GM12878 (cell line): ENCODE data around the gene ATG9A. TPM values are rescaled to one million over a fixed set of nuclear protein-coding genes. Genes with fewer than 3 reads are reported as not detected.

ENCODE experiments used
- ATAC-seq: fragments of 200-7000 bp; cut with Tn5 transposase; 3 replicates; pipeline ENCODE4 v1.9.1; 2020; ENCODE audit warnings: mild to moderate bottlenecking, moderate library complexity
- Bru-seq: library from RNA; stranded (reverse); fragments of 400-500 nt; gene quantifications from one replicate; lab custom pipeline; 2021; lab: Mats Ljungman, UMichigan
- BruChase-seq, 2 experiments: library from RNA; stranded (reverse); fragments of 400-500 nt; gene quantifications; one replicate each; lab custom pipeline; 2021; lab: Mats Ljungman, UMichigan
- BruUV-seq: library from RNA; stranded (reverse); fragments of 400-500 nt; replicated peaks from 2 replicates; lab custom pipeline; 2021; lab: Mats Ljungman, UMichigan
- CTCF ChIA-PET: fragments of 300-600 bp; sonication (Branson Sonifier 250); formaldehyde crosslinking; extraction: SDS; loops from one replicate; lab custom pipeline; 2021; ENCODE audit warnings: inconsistent platforms; lab: Yijun Ruan, JAX
- POLR2A ChIA-PET: fragments of 350-600 bp; formaldehyde crosslinking; extraction: SDS; loops from one replicate; lab custom pipeline; 2021; ENCODE audit warnings: inconsistent platforms; lab: Charles Lee
- RAD21 ChIA-PET: fragments of 300-600 bp; sonication (Branson Sonifier 250); formaldehyde crosslinking; loops from one replicate; lab custom pipeline; 2023; ENCODE audit warnings: antibody characterized with exemption; ENCODE audit not compliant: unreplicated experiment; lab: Charles Lee
- SMC1A ChIA-PET: fragments of 300-600 bp; sonication (Branson Sonifier 250); formaldehyde crosslinking; loops from one replicate; lab custom pipeline; 2023; ENCODE audit not compliant: unreplicated experiment, uncharacterized antibody; lab: Charles Lee
- DNase-seq: peaks from one replicate; pipeline ENCODE4 v3.0.0-alpha.2; 2011; ENCODE audit warnings: low read depth, low spot score
- FAIRE-seq: peaks from 3 replicates; lab custom pipeline; 2011; peaks lifted over from hg19 to GRCh38; lab: Jason Lieb, UNC
- H2AFZ ChIP-seq: 2 replicates; pipeline ENCODE4 v1.6.0; 2011; ENCODE audit warnings: low read depth, low read length, control low read depth; ENCODE audit not compliant: control insufficient read depth
- H3K27ac ChIP-seq: 2 replicates; pipeline ENCODE4 v1.5.1; 2011; ENCODE audit warnings: control low read depth; ENCODE audit not compliant: control insufficient read depth, insufficient read depth
- H3K27me3 ChIP-seq, 2 experiments: replicated peaks in 1 of 2; 2 replicates each; pipeline versions ENCODE4 v1.6.0 to v1.6.1; 2011; ENCODE audit warnings: low read length in 1 of 2; ENCODE audit not compliant: control insufficient read depth in 2 of 2, insufficient read depth in 2 of 2
- H3K36me3 ChIP-seq, 2 experiments: 2 replicates each; pipeline ENCODE4 v1.5.1; 2011; ENCODE audit warnings: low read length in 1 of 2; ENCODE audit not compliant: control insufficient read depth in 2 of 2, insufficient read depth in 2 of 2
- H3K4me1 ChIP-seq: 2 replicates; pipeline ENCODE4 v1.6.1; 2011; ENCODE audit warnings: mild to moderate bottlenecking, low read length, moderate library complexity, mixed read lengths; ENCODE audit not compliant: control insufficient read depth, insufficient read depth
- H3K4me2 ChIP-seq: 2 replicates; pipeline ENCODE4 v1.6.0; 2011; ENCODE audit warnings: control low read depth; ENCODE audit not compliant: control insufficient read depth, insufficient read depth
- H3K4me3 ChIP-seq: fragments of 200-600 bp; sonication (generic); 2 replicates; pipeline ENCODE4 v1.5.1; 2016
- H3K79me2 ChIP-seq: 2 replicates; pipeline ENCODE4 v1.6.0; 2011; ENCODE audit warnings: low read length; ENCODE audit not compliant: control insufficient read depth, insufficient read depth
- H3K9ac ChIP-seq: 2 replicates; pipeline ENCODE4 v1.8.0; 2011; ENCODE audit warnings: low read length, control low read depth, mixed read lengths; ENCODE audit not compliant: control insufficient read depth, insufficient read depth
- H3K9me3 ChIP-seq: replicated peaks from 3 replicates; pipeline ENCODE4 v1.5.1; 2011; ENCODE audit warnings: mild to moderate bottlenecking, low read length; ENCODE audit not compliant: control insufficient read depth, insufficient read depth
- H4K20me1 ChIP-seq: 2 replicates; pipeline ENCODE4 v1.6.0; 2011; ENCODE audit not compliant: control insufficient read depth, insufficient read depth
- ATF7 ChIP-seq: fragments of 450-650 bp; IDR thresholded peaks from 2 replicates; pipeline ENCODE4 v1.6.1; 2016; ENCODE audit warnings: low read depth, mild to moderate bottlenecking
- BHLHE40 ChIP-seq, 2 experiments: fragments of 450-650 bp in 1 of 2; IDR thresholded peaks; 2 replicates each; pipeline ENCODE4 v1.6.1; 2011 to 2017; ENCODE audit warnings: low read depth in 2 of 2, borderline replicate concordance in 1 of 2, improper control_type of control experiment in 1 of 2, low read length in 1 of 2, mild to moderate bottlenecking in 1 of 2
- CEBPB ChIP-seq, 2 experiments: fragments of 150-350 bp in 1 of 2; IDR thresholded peaks; 2 replicates each; pipeline ENCODE4 v1.6.1; 2012 to 2014; ENCODE audit warnings: low read depth in 2 of 2, low read length in 2 of 2, borderline replicate concordance in 1 of 2, inconsistent platforms in 1 of 2
- EGR1 ChIP-seq, 2 experiments: IDR thresholded peaks; 1 replicate in 1 of 2; 2 replicates in 1 of 2; pipeline ENCODE4 v1.6.1; 2011 to 2012; ENCODE audit warnings: low read depth in 2 of 2, low read length in 2 of 2, borderline replicate concordance in 1 of 2, mild to moderate bottlenecking in 1 of 2, moderate library complexity in 1 of 2
- IKZF1 ChIP-seq: fragments of 450-650 bp; conservative IDR thresholded peaks from 2 replicates; pipeline ENCODE4 v1.6.1; 2017; ENCODE audit warnings: antibody characterized with exemption, mild to moderate bottlenecking
- JUND ChIP-seq: IDR thresholded peaks from 2 replicates; pipeline ENCODE4 v1.6.1; 2012; ENCODE audit warnings: low read depth, mild to moderate bottlenecking, low read length, improper control_type of control experiment, moderate library complexity
- MEF2B ChIP-seq: fragments of 450-650 bp; IDR thresholded peaks from 2 replicates; pipeline ENCODE4 v1.6.1; 2018; ENCODE audit warnings: mild to moderate bottlenecking, moderate library complexity; ENCODE audit not compliant: partially characterized antibody, poor library complexity, severe bottlenecking
- MTA3 ChIP-seq: IDR thresholded peaks from 2 replicates; pipeline ENCODE4 v1.6.1; 2012; ENCODE audit warnings: low read length, inconsistent platforms, borderline replicate concordance
- NFYA ChIP-seq: IDR thresholded peaks from 2 replicates; pipeline ENCODE4 v1.6.1; 2011; ENCODE audit warnings: low read depth, mild to moderate bottlenecking, low read length, improper control_type of control experiment, borderline replicate concordance
- RB1 ChIP-seq: fragments of 450-650 bp; formaldehyde crosslinking; IDR thresholded peaks from 2 replicates; pipeline ENCODE4 v1.6.1; 2017; ENCODE audit warnings: mild to moderate bottlenecking, borderline replicate concordance
- SREBF2 ChIP-seq: IDR thresholded peaks from 2 replicates; pipeline ENCODE4 v1.6.1; 2012; ENCODE audit warnings: mild to moderate bottlenecking, low read length
- WRNIP1 ChIP-seq: IDR thresholded peaks from 2 replicates; pipeline ENCODE4 v1.6.1; 2011; ENCODE audit warnings: low read depth, low read length, improper control_type of control experiment, borderline replicate concordance
- WGBS: methylation state at CpG from one replicate; pipeline ENCODE4 v1.1.6; 2016; ENCODE audit warnings: low lambda C conversion rate; ENCODE audit not compliant: insufficient replicate concordance, insufficient coverage; ENCODE audit errors: missing lambda C conversion rate; 5-methylcytosine and 5-hydroxymethylcytosine counted together
- in situ Hi-C: fragments of 300-500 bp; cut with MboI; formaldehyde crosslinking; loops from 9 replicates; pipeline ENCODE4 v1.14.3; 2018; ENCODE audit warnings: mixed read lengths
- intact Hi-C: fragments of 100-400 bp; cut with micrococcal nuclease; formaldehyde crosslinking; loops from one replicate; pipeline ENCODE4 v1.14.2; 2022; ENCODE audit not compliant: unreplicated experiment
- long read RNA-seq, 2 experiments: library from polyadenylated mRNA; unstranded; transcript quantifications; one replicate each; pipeline ENCODE4 v2.0.0, GENCODE V29; 2019 to 2020
- polyA minus RNA-seq, 3 experiments: library from RNA; depleted of rRNA, polyadenylated mRNA; stranded (reverse); fragments of >200 nt; gene quantifications; 2 replicates each; pipeline ENCODE4 v1.2.3, GENCODE V29; 2011
- polyA plus RNA-seq, 11 experiments: library from polyadenylated mRNA; depleted of rRNA in 4 of 11; unstranded in 6 of 11; stranded (reverse) in 5 of 11; fragments of >200 nt; fragmentation: Nextera tagmentation in 4 of 11; fragmentation: Illumina TruSeq in 1 of 11; extraction: Ambion mirVana in 4 of 11; extraction: Trizol in 1 of 11; gene quantifications; 1 replicate in 1 of 11; 2 replicates in 10 of 11; pipeline versions ENCODE4 v1.2.1 to v1.2.3, GENCODE V29; 2011 to 2016; ENCODE audit warnings: inconsistent platforms in 2 of 11, missing spikeins in 2 of 11, low read depth in 1 of 11
- total RNA-seq, 4 experiments: library from RNA; depleted of rRNA in 3 of 4; stranded (reverse); fragments of >200 nt in 3 of 4; fragmentation: Illumina TruSeq in 1 of 4; extraction: Trizol in 1 of 4; gene quantifications; 2 replicates each; pipeline versions ENCODE4 v1.2.1 to v1.2.3, GENCODE V29; 2013 to 2021
- TF ChIP-seq, protein P1 (sequence below): IDR thresholded peaks from 2 replicates; pipeline ENCODE4 v1.6.1; 2012; ENCODE audit warnings: low read depth, low read length, improper control_type of control experiment

ATG9A gene, protein sequence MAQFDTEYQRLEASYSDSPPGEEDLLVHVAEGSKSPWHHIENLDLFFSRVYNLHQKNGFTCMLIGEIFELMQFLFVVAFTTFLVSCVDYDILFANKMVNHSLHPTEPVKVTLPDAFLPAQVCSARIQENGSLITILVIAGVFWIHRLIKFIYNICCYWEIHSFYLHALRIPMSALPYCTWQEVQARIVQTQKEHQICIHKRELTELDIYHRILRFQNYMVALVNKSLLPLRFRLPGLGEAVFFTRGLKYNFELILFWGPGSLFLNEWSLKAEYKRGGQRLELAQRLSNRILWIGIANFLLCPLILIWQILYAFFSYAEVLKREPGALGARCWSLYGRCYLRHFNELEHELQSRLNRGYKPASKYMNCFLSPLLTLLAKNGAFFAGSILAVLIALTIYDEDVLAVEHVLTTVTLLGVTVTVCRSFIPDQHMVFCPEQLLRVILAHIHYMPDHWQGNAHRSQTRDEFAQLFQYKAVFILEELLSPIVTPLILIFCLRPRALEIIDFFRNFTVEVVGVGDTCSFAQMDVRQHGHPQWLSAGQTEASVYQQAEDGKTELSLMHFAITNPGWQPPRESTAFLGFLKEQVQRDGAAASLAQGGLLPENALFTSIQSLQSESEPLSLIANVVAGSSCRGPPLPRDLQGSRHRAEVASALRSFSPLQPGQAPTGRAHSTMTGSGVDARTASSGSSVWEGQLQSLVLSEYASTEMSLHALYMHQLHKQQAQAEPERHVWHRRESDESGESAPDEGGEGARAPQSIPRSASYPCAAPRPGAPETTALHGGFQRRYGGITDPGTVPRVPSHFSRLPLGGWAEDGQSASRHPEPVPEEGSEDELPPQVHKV
- 47.0 and 56.4 TPM in 2 replicates for total RNA-seq (2013; cell fraction: nucleolus; rRNA removed)
- 11.6 and 13.1 TPM in 2 replicates for total RNA-seq (2014; rRNA removed)
- total RNA-seq (2014; rRNA removed; fragmentation: Illumina TruSeq; extraction: Trizol) = 8.1 and 9.8 TPM in 2 replicates
- total RNA-seq (2021) = 20.8 and 22.9 TPM in 2 replicates
- polyA plus RNA-seq (2011; ENCODE audit: low read depth) = 18.2 TPM
- polyA plus RNA-seq (2011; rRNA removed) = 20.7 and 37.5 TPM in 2 replicates
- 36.4 and 42.2 TPM in 2 replicates for polyA plus RNA-seq (2011; cell fraction: cytosol; rRNA removed)
- 82.8 and 114 TPM in 2 replicates for polyA plus RNA-seq (2011; cell fraction: nucleus; rRNA removed)
- 17.8 and 19.3 TPM in 2 replicates for polyA plus RNA-seq (2012)
- polyA plus RNA-seq (2014; fragmentation: Illumina TruSeq; extraction: Trizol) = 10.3 and 12.5 TPM in 2 replicates
- polyA plus RNA-seq (2014; fragmentation: Nextera tagmentation; extraction: Ambion mirVana) = under 1 TPM in 1 of 2 experiments, not detected in 1; 0.16 TPM
- 14.6 and 16.9 TPM in 2 replicates for polyA plus RNA-seq (2014; rRNA removed)
- polyA plus RNA-seq (2016; fragmentation: Nextera tagmentation; extraction: Ambion mirVana) = 10 to 100 TPM; 20.2 to 22.7 TPM
- 47.1 and 50.0 TPM in 2 replicates for polyA minus RNA-seq (2011; rRNA and poly(A)+ RNA removed)
- polyA minus RNA-seq (2011; cell fraction: cytosol; rRNA and poly(A)+ RNA removed) = 15.2 and 19.5 TPM in 2 replicates
- polyA minus RNA-seq (2011; cell fraction: nucleus; rRNA and poly(A)+ RNA removed) = 38.7 and 45.6 TPM in 2 replicates
- Bru-seq, nascent RNA = percentile 72 among the genes with signal in this experiment
- percentile 75 among the genes with signal in this experiment for BruChase-seq, experiment 1, labeled RNA remaining after a 6-hour chase
- BruChase-seq, experiment 2, labeled RNA remaining after a 2-hour chase = percentile 80 among the genes with signal in this experiment
- long read RNA-seq, experiment 1, partial matches to known transcripts = 2 of 8 reads
- long read RNA-seq, experiment 1, other reads (novel, unspliced or antisense) = 3 of 8 reads
- long read RNA-seq, experiment 2, partial matches to known transcripts = 1 of 2 reads
- long read RNA-seq, experiment 2, other reads (novel, unspliced or antisense) = 1 of 2 reads

DNA sequence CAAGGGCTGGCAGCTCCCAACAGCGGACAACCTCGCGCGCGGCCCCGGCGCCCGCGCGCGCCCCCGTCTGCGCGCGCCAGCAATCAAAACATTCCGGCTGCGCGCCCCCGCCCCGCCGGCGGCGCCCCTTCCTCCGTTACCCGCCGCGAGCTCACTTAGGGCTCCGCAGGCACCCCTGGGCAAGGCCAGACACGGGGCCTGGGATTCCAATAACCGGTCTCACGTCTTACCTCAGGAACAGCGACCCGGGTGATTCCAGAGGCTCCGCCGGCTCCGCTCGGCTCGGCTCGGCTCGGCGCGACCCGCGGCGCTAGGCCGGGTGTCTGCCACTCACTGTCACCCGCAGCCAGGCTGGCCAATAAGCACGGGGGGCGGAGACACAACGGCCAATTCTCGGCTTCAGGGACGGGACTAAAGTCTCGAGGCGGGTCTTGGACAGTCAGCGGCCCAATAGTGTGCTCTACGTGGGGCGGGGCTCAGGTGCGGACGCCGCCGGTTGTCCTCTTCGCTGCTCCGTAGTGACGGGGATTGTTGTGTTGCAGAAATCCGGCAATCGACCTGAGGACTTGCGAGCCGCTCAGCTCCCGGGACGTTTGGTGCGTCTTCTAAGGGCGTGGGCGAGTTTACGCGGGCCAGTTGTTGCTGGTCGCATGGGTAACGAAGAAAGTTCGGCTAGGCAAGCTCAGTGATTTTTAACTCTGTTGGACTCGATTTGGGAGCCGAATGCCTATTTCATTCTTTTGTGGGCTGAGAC is at the start of gene ATG9A, which contains the start of gene ANKZF1:
Gene ATG9A (minus strand): TSS at position 332 of the 754 bp plus-strand sequence. CDS start 1,612 bp downstream, outside the sequence.
Gene ANKZF1 (plus strand): TSS at position 502 of the 754 bp plus-strand sequence. CDS start 452 bp downstream, outside the sequence.
- no peaks in the 10 kb centered on the region for H4K20me1 ChIP-seq
- peak; percentile 97 for FAIRE-seq
- H3K27ac ChIP-seq = peak within 1 kb of the TSS; percentile 87
- H3K9me3 ChIP-seq = no peaks in the 10 kb centered on the region
- peak; percentile 94 for DNase-seq
- ChIA-PET POLR2A (interaction anchor here (0.6 to 3.5 kb wide), 14 partner anchors 9 to 344 kb away, joined by 3 to 45 read pairs (median 6); partner anchors contain the start of genes ABCB6, CNPPD1, DNAJB2 and DNPEP), SMC1A (interaction anchor here (0.9 to 2.7 kb wide), 9 partner anchors 9 to 70 kb away, joined by 3 to 22 read pairs (median 7); partner anchors contain the start of genes ABCB6, CNPPD1, GLB1L and STK16), RAD21 (interaction anchor here (0.5 to 2.6 kb wide), 12 partner anchors 11 to 70 kb away, joined by 3 to 14 read pairs (median 5); partner anchors contain the start of genes ABCB6, GLB1L, STK16 and TUBA4A), CTCF (interaction anchor here (0.7 to 2.8 kb wide), 13 partner anchors 8 to 900 kb away, joined by 3 to 16 read pairs (median 5); partner anchors contain the start of genes GLB1L, STK16, WNT10A and ZFAND2B)
- 1% methylated on average over 80 of the region's 80 CpGs for WGBS
- H3K79me2 ChIP-seq = peaks cover 44% of the 10 kb centered on the region
- H3K4me1 ChIP-seq = peaks cover 15% of the 10 kb centered on the region
- in situ Hi-C loops = no loop called here
- peaks cover 7 to 28% of the 10 kb centered on the region in 2 experiments for H3K36me3 ChIP-seq
- peak within 1 kb of the TSS; percentile 98 for H2AFZ ChIP-seq
- no TSS peak for BruUV-seq
- H3K27me3 ChIP-seq = no peaks in the 10 kb centered on the region
- H3K4me2 ChIP-seq = peak within 1 kb of the TSS; percentile 74
- intact Hi-C loops = loop anchor here (1.0 to 2.0 kb wide), 2 partner anchors 23 to 50 kb away; partner anchors contain the start of genes DNAJB2, TUBA4A and TUBA4B
- peak; percentile 99 for ATAC-seq
- H3K9ac ChIP-seq = peak within 1 kb of the TSS; percentile 92
- H3K4me3 ChIP-seq = peak within 1 kb of the TSS; percentile 97
- TF ChIP-seq, protein P1, sequence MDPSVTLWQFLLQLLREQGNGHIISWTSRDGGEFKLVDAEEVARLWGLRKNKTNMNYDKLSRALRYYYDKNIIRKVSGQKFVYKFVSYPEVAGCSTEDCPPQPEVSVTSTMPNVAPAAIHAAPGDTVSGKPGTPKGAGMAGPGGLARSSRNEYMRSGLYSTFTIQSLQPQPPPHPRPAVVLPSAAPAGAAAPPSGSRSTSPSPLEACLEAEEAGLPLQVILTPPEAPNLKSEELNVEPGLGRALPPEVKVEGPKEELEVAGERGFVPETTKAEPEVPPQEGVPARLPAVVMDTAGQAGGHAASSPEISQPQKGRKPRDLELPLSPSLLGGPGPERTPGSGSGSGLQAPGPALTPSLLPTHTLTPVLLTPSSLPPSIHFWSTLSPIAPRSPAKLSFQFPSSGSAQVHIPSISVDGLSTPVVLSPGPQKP = no peak
- TF ChIP-seq EGR1 (IDR thresholded peaks at IDR 0.05; ENCODE audit: borderline replicate concordance in 1 of 2, low read depth in 2 of 2, low read length in 2 of 2) = peak in 1 of 2 experiments; percentile 88; a peak in 2 of 3 replicates
- TF ChIP-seq WRNIP1 = no peak
- TF ChIP-seq BHLHE40 (IDR thresholded peaks at IDR 0.05; ENCODE audit: borderline replicate concordance in 1 of 2, low read depth in 2 of 2, low read length in 1 of 2) = peak in 1 of 2 experiments; percentile 57; a peak in 1 of 4 replicates
- TF ChIP-seq MTA3 = no peak
- no peak for TF ChIP-seq JUND
- no peak for TF ChIP-seq SREBF2
- TF ChIP-seq CEBPB (IDR thresholded peaks at IDR 0.05; ENCODE audit: borderline replicate concordance in 1 of 2, low read depth in 2 of 2, low read length in 2 of 2) = 0 out of 4 replicates have a peak, but pooled peaks of 1 of the 2 experiments have one; percentile 6
- TF ChIP-seq ATF7 = peak; percentile 49
- peak; percentile 12 for TF ChIP-seq MEF2B
- TF ChIP-seq IKZF1 = peak; percentile 63
- peak; percentile 66 for TF ChIP-seq NFYA
- TF ChIP-seq RB1 = peak; percentile 89
